Measurements from ENCODE around the gene ACE. TPM values are rescaled to one million over a fixed set of nuclear protein-coding genes. Genes with fewer than 3 reads are reported as not detected.

ACE gene
- total and polyA plus RNA-seq, 4 donors = 0.72 to 30.5 (median 11.3) TPM

DNA sequence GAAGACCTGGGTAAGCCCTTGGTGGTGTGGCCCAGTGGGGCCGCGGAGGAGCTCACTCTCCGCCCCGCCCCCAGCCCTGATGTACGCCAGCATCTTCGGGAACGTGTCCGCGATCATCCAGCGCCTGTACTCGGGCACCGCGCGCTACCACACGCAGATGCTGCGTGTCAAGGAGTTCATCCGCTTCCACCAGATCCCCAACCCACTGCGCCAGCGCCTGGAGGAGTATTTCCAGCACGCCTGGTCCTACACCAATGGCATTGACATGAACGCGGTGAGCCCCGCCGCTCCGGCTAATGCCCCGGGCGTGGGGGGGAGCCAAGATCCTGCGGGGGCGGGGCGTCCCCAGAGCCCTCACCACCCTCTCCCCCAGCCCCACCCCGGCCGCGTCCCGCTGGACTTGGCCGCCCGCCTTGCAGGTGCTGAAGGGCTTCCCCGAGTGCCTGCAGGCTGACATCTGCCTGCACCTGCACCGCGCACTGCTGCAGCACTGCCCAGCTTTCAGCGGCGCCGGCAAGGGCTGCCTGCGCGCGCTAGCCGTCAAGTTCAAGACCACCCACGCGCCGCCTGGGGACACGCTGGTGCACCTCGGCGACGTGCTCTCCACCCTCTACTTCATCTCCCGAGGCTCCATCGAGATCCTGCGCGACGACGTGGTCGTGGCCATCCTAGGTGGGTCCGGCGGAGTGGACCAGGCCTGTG, 61.3 kb downstream of the ACE start:
- ATAC-seq (ENCODE audit: low FRiP score) (peak; percentile 4), DNase-seq (peak in 1 of 2 donors; percentile 75)
- no peak overlapping the region for H3K4me3 ChIP-seq (ENCODE audit: low read length in 2 of 2)
- intact Hi-C loops (cut with DNase I) = no loop called here
- WGBS, 2 donors = 4 to 5% methylated on average over 62 of the region's 62 CpGs
- no peaks in the 10 kb centered on the region for H3K9me3 ChIP-seq (ENCODE audit: control insufficient read depth, low read length)
- H3K4me1 ChIP-seq (ENCODE audit: control insufficient read depth in 1 of 2, insufficient read depth in 2 of 2, low read length in 2 of 2) = no peaks in the 10 kb centered on the region
- no peak overlapping the region for H3K27ac ChIP-seq (ENCODE audit: low read depth in 1 of 2, low read length in 2 of 2)
- H3K27me3 ChIP-seq (ENCODE audit: control insufficient read depth in 1 of 2, insufficient read depth in 2 of 2, low read length in 1 of 2) = no peaks in the 10 kb centered on the region
- H3K36me3 ChIP-seq (ENCODE audit: control insufficient read depth in 1 of 2, insufficient read depth in 2 of 2, low read length in 1 of 2) = no peaks in the 10 kb centered on the region

DNA sequence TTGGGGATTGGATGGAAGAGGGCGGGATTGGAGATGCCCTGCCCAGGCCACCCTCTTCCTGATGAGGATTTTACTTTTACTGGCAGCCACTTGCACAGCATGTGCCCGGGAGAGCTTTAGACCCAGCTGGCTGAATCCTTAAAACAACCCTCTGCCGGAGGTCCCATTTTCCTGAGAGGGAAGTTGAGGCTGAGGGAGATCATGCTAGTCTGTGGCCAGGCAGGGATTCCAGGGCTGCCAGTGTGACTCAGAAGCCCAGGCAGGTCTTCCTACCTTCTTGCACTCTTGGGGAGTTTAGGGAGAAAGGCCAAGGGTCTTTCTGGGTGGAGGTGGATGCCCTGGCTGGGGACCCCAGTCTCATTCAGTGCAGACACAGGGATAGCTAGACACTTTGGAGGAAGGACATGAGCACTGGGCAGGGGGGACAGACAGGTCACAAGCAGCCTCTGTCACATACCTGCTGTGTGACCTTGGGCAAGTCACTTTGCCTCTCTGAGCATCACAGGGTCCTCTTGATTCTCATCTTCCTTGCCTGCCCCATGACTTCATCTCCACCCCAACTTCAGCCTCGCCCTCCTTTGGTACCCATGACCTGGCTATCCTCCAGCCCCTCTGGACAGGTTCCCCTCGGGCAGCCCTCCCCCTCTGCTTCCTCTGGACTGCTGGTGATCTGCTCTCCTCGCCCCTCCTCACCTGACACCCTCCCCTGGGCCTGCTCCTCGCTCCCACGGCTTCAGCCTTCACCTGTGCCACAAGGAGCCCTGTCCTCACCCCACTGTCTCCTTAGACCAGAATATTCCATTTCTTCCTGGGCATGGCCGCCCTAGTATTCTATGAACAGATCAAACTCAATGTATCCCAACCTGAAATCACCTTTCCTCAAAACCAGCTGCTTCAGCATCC, 62.1 kb downstream of the ACE start:
- H3K4me3 ChIP-seq (ENCODE audit: low read length in 2 of 2) = no peak overlapping the region
- H3K4me1 ChIP-seq (ENCODE audit: control insufficient read depth in 1 of 2, insufficient read depth in 2 of 2, low read length in 2 of 2) = no peaks in the 10 kb centered on the region
- no peaks in the 10 kb centered on the region for H3K9me3 ChIP-seq (ENCODE audit: control insufficient read depth, low read length)
- 63 to 67% methylated on average over 9 of the region's 9 CpGs for WGBS, 2 donors
- no peaks in the 10 kb centered on the region for H3K27me3 ChIP-seq (ENCODE audit: control insufficient read depth in 1 of 2, insufficient read depth in 2 of 2, low read length in 1 of 2)
- no peaks in the 10 kb centered on the region for H3K36me3 ChIP-seq (ENCODE audit: control insufficient read depth in 1 of 2, insufficient read depth in 2 of 2, low read length in 1 of 2)
- no peak overlapping the region for H3K27ac ChIP-seq (ENCODE audit: low read depth in 1 of 2, low read length in 2 of 2)
- ATAC-seq (ENCODE audit: low FRiP score) (no peak), DNase-seq (peak in 1 of 2 donors; percentile 62)
- intact Hi-C loops (cut with DNase I) = no loop called here

DNA sequence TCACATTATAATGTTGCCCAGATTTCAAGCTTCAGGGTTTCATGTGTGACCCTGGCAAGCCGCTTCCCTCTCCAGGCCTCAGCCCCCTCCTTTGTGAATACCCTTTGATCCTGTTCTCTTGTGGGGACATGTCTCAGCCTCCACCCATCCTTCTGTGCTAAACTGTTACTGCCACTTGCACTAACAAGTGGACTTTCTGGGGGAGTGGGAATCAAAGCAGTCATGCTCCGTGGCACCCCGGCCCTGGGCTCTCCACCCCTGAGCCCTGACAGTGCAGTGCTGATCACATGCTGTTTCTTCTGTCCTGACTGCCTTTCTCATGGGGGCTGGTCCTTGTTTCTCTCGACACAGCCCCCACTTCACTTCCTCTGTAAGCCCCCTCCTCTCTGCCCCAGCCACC, 63.7 kb downstream of the ACE start:
- H3K4me1 ChIP-seq (ENCODE audit: control insufficient read depth in 1 of 2, insufficient read depth in 2 of 2, low read length in 2 of 2) = no peaks in the 10 kb centered on the region
- ATAC-seq (ENCODE audit: low FRiP score) (no peak), DNase-seq (peak in 1 of 2 donors; percentile 16)
- H3K36me3 ChIP-seq (ENCODE audit: control insufficient read depth in 1 of 2, insufficient read depth in 2 of 2, low read length in 1 of 2) = no peaks in the 10 kb centered on the region
- intact Hi-C loops (cut with DNase I) = no loop called here
- H3K4me3 ChIP-seq (ENCODE audit: low read length in 2 of 2) = no peak overlapping the region
- no peaks in the 10 kb centered on the region for H3K9me3 ChIP-seq (ENCODE audit: control insufficient read depth, low read length)
- 69 to 70% methylated on average over 4 of the region's 4 CpGs for WGBS, 2 donors
- no peaks in the 10 kb centered on the region for H3K27me3 ChIP-seq (ENCODE audit: control insufficient read depth in 1 of 2, insufficient read depth in 2 of 2, low read length in 1 of 2)
- no peak overlapping the region for H3K27ac ChIP-seq (ENCODE audit: low read depth in 1 of 2, low read length in 2 of 2)

DNA sequence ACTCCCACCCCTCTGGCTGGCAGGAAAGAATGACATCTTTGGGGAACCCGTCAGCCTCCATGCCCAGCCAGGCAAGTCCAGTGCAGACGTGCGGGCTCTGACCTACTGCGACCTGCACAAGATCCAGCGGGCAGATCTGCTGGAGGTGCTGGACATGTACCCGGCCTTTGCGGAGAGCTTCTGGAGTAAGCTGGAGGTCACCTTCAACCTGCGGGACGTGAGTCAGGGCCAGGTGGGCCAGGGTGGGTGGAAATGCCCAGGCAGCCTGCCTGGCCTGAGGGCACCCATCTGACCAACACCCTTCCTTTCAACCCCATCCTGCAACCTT, 65.3 kb downstream of the ACE start:
- intact Hi-C loops (cut with DNase I) = no loop called here
- Histone ChIP-seq H3K27me3 (ENCODE audit: control insufficient read depth in 1 of 2, insufficient read depth in 2 of 2, low read length in 1 of 2) (no peaks in the 10 kb centered on the region), H3K4me1 (ENCODE audit: control insufficient read depth in 1 of 2, insufficient read depth in 2 of 2, low read length in 2 of 2) (no peaks in the 10 kb centered on the region), H3K9me3 (ENCODE audit: control insufficient read depth, low read length) (no peaks in the 10 kb centered on the region), H3K36me3 (ENCODE audit: control insufficient read depth in 1 of 2, insufficient read depth in 2 of 2, low read length in 1 of 2) (no peaks in the 10 kb centered on the region), H3K27ac (ENCODE audit: low read depth in 1 of 2, low read length in 2 of 2) (no peak overlapping the region), H3K4me3 (ENCODE audit: low read length in 2 of 2) (no peak overlapping the region)
- no peak for ATAC-seq (ENCODE audit: low FRiP score)
- no peak for DNase-seq
- 93 to 94% methylated on average over 9 of the region's 9 CpGs for WGBS, 2 donors

DNA sequence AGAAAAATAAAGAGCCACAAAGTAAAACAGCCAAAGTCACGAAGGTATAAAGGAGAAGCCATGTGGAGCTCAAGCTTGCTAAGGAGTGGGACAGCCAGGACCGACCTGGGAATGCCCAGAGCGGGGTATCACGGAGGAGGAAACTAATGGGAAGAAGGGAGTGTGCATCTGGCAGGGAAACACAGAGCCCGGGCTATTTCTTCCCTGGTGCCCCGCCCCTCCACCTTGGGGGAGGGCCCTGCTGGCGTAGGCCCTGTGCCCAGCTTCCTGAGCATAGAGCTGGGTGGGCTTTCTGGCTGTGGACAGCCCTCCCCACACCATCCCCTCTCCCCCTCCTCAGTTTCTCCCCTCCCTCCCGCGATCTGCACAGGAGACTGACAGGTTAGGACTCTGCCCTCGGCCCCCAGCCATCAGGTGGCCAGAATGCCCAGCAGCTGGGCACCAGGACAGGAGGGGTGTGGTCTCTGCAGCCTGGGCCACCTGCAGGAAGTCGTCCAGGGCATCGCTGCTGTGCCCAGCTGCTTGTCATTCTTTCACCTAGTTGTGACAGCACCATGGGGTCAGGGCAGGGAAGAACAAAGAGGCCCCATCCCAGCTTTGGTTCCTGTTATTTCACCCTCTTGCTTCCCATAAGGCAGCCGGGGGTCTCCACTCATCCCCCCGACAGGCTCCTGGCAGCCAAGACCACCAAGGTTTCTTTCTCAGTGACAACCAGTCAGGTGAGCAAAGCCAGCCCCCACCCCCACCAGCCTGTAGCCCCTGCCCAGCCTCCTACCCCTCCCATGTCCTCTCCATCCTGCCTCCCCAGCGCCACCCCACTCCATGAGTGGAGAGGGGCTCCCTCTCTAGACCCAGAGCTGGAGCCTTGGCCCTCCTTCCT, 66.3 kb downstream of the ACE start:
- ATAC-seq (ENCODE audit: low FRiP score) (no peak), DNase-seq (peak in 1 of 2 donors; percentile 57)
- Histone ChIP-seq H3K36me3 (ENCODE audit: control insufficient read depth in 1 of 2, insufficient read depth in 2 of 2, low read length in 1 of 2) (no peaks in the 10 kb centered on the region), H3K4me3 (ENCODE audit: low read length in 2 of 2) (no peak overlapping the region), H3K4me1 (ENCODE audit: control insufficient read depth in 1 of 2, insufficient read depth in 2 of 2, low read length in 2 of 2) (no peaks in the 10 kb centered on the region), H3K27me3 (ENCODE audit: control insufficient read depth in 1 of 2, insufficient read depth in 2 of 2, low read length in 1 of 2) (no peaks in the 10 kb centered on the region), H3K9me3 (ENCODE audit: control insufficient read depth, low read length) (no peaks in the 10 kb centered on the region), H3K27ac (ENCODE audit: low read depth in 1 of 2, low read length in 2 of 2) (no peak overlapping the region)
- 65 to 70% methylated on average over 14 to 15 of the region's 15 CpGs for WGBS, 2 donors
- intact Hi-C loops (cut with DNase I) = no loop called here

DNA sequence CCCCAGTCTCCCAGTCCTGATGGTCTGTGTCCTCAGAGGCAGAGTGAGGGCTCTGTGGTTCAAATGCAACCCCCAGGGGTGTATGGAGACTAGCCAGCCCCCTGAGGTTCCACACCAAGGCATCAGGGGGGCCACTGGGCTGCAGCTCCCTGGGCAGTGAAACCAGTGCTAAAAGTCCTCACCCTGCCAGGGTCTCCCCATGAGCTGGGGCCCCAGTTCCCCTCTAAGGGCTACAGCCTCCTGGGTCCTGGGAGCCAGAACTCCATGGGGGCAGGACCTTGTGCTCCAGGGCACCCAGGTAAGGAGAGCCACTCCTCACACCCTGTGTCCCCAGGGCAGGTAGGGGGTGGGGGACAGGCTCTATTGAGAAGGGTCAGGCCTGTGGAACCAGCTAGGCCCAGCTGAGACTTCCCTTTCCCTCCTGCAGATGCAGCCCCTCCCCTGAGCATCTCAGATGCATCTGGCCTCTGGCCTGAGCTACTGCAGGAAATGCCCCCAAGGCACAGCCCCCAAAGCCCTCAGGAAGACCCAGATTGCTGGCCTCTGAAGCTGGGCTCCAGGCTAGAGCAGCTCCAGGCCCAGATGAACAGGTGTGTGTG, 67.1 kb downstream of the ACE start:
- Histone ChIP-seq H3K9me3 (ENCODE audit: control insufficient read depth, low read length) (no peaks in the 10 kb centered on the region), H3K27ac (ENCODE audit: low read depth in 1 of 2, low read length in 2 of 2) (no peak overlapping the region), H3K4me3 (ENCODE audit: low read length in 2 of 2) (no peak overlapping the region), H3K4me1 (ENCODE audit: control insufficient read depth in 1 of 2, insufficient read depth in 2 of 2, low read length in 2 of 2) (no peaks in the 10 kb centered on the region), H3K27me3 (ENCODE audit: control insufficient read depth in 1 of 2, insufficient read depth in 2 of 2, low read length in 1 of 2) (no peaks in the 10 kb centered on the region), H3K36me3 (ENCODE audit: control insufficient read depth in 1 of 2, insufficient read depth in 2 of 2, low read length in 1 of 2) (no peaks in the 10 kb centered on the region)
- intact Hi-C loops (cut with DNase I) = no loop called here
- ATAC-seq (ENCODE audit: low FRiP score) = no peak
- peak in 1 of 2 donors; percentile 48 for DNase-seq

DNA sequence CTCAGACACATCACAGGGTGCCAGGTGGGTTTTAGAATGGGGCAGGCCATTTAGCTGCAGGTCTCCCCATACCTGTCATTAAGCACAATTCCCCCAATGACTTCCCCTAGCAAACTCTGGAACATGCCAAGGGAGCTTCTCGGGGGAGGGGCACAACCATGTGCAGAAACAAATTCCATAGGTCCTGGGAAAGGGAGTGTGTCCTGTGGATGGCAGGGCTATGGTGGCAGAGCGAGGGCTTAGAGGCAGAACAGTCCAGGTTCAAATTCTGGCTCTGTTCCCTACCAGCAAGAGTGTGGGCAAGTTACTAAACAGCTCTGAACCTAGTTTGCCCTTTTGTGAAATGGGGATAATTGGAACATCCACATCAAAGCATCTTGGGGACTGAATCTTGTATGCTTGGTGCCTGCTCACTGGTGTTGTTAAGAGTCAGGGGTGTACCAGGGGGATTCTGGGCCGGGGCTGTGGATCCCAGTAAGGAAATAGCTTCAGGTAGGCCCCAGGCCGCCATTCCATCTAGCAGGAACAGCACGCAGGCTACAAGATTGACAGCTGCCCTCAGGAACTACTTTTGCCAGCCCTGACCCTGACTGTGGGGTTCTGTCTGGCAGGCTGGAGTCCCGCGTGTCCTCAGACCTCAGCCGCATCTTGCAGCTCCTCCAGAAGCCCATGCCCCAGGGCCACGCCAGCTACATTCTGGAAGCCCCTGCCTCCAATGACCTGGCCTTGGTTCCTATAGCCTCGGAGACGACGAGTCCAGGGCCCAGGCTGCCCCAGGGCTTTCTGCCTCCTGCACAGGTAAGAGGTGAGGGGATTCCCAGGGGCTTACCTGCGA, 67.8 kb downstream of the ACE start:
- no peak overlapping the region for H3K4me3 ChIP-seq (ENCODE audit: low read length in 2 of 2)
- DNase-seq = peak in 1 of 2 donors; percentile 64
- intact Hi-C loops (cut with DNase I) = no loop called here

More for the DNA sequence above, 67.8 kb downstream of the ACE start:
- ATAC-seq (ENCODE audit: low FRiP score) = no peak
- no peaks in the 10 kb centered on the region for H3K27me3 ChIP-seq (ENCODE audit: control insufficient read depth in 1 of 2, insufficient read depth in 2 of 2, low read length in 1 of 2)
- H3K9me3 ChIP-seq (ENCODE audit: control insufficient read depth, low read length) = no peaks in the 10 kb centered on the region
- WGBS, 2 donors = 91% methylated on average over 13 of the region's 13 CpGs
- H3K4me1 ChIP-seq (ENCODE audit: control insufficient read depth in 1 of 2, insufficient read depth in 2 of 2, low read length in 2 of 2) = peaks cover 0 to 1% of the 10 kb centered on the region in 2 donors
- no peaks in the 10 kb centered on the region for H3K36me3 ChIP-seq (ENCODE audit: control insufficient read depth in 1 of 2, insufficient read depth in 2 of 2, low read length in 1 of 2)
- H3K27ac ChIP-seq (ENCODE audit: low read depth in 1 of 2, low read length in 2 of 2) = no peak overlapping the region
